Measurements from ENCODE around the gene MAGEB17. TPM values are rescaled to one million over a fixed set of nuclear protein-coding genes. Genes with fewer than 3 reads are reported as not detected.

MAGEB17 gene
- total RNA-seq, 1 experiment from 2014 or later: not detected

DNA sequence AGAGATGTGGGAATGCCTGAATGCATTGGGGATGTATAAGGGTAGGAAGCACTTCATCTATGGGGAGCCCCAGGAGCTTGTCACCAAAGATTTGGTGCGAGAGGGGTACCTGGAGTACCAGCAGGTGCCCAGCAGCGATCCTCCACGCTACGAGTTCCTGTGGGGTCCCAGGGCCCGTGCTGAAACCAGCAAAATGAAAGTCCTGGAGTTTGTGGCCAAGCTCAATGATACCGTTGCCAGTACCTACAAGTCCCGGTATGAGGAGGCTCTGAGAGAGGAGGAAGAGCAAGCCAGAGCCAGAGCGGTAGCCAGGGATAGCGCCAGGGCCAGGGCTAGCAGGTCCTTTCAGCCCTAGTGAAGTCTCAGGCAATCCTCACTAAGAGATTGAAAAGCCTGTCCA is 3.8 kb downstream of the MAGEB17 start:
- intact Hi-C loops (cut with micrococcal nuclease): no loop called here
- DNase-seq (ENCODE audit: low read depth, low spot score) (no peak), ATAC-seq (no peak)
- TF ChIP-seq RAD21 (IDR thresholded peaks at IDR 0.05; ENCODE audit: low read depth): no peak
- no peak for TF ChIP-seq SRF (IDR thresholded peaks at IDR 0.05; ENCODE audit: low read depth)
- no peak for TF ChIP-seq SIN3A (IDR thresholded peaks at IDR 0.05; ENCODE audit: low read depth)
- no peak for TF ChIP-seq POLR2A (IDR thresholded peaks at IDR 0.05; ENCODE audit: borderline replicate concordance, extremely low read depth, insufficient read depth, insufficient read length)
- no peak for TF ChIP-seq ZNF274 (IDR thresholded peaks at IDR 0.05; ENCODE audit: low read depth, low read length)
- TF ChIP-seq TCF7L2 (IDR thresholded peaks at IDR 0.05; ENCODE audit: borderline replicate concordance, extremely low read depth, insufficient read depth, insufficient read length): no peak
- TF ChIP-seq, protein P1, sequence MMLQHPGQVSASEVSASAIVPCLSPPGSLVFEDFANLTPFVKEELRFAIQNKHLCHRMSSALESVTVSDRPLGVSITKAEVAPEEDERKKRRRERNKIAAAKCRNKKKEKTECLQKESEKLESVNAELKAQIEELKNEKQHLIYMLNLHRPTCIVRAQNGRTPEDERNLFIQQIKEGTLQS (IDR thresholded peaks at IDR 0.05): no peak
- no peak for TF ChIP-seq FOSL1 (IDR thresholded peaks at IDR 0.05; ENCODE audit: low read depth)
- no peak for TF ChIP-seq EZH2 (IDR thresholded peaks at IDR 0.05)
- TF ChIP-seq JUND (IDR thresholded peaks at IDR 0.05): no peak
- TF ChIP-seq ZFX (IDR thresholded peaks at IDR 0.05): no peak
- no peak for TF ChIP-seq ELF1 (IDR thresholded peaks at IDR 0.05; ENCODE audit: borderline replicate concordance, low read depth)
- TF ChIP-seq, protein P2, sequence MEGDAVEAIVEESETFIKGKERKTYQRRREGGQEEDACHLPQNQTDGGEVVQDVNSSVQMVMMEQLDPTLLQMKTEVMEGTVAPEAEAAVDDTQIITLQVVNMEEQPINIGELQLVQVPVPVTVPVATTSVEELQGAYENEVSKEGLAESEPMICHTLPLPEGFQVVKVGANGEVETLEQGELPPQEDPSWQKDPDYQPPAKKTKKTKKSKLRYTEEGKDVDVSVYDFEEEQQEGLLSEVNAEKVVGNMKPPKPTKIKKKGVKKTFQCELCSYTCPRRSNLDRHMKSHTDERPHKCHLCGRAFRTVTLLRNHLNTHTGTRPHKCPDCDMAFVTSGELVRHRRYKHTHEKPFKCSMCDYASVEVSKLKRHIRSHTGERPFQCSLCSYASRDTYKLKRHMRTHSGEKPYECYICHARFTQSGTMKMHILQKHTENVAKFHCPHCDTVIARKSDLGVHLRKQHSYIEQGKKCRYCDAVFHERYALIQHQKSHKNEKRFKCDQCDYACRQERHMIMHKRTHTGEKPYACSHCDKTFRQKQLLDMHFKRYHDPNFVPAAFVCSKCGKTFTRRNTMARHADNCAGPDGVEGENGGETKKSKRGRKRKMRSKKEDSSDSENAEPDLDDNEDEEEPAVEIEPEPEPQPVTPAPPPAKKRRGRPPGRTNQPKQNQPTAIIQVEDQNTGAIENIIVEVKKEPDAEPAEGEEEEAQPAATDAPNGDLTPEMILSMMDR (IDR thresholded peaks at IDR 0.05 in 2 of 3, conservative IDR thresholded peaks at IDR 0.05 in 1 of 3; ENCODE audit: borderline replicate concordance in 1 of 3, insufficient read depth in 1 of 3, low read depth in 2 of 3, low read length in 2 of 3): no peak
- TF ChIP-seq, protein P3, sequence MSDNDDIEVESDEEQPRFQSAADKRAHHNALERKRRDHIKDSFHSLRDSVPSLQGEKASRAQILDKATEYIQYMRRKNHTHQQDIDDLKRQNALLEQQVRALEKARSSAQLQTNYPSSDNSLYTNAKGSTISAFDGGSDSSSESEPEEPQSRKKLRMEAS (IDR thresholded peaks at IDR 0.05): no peak
- TF ChIP-seq, protein P4, sequence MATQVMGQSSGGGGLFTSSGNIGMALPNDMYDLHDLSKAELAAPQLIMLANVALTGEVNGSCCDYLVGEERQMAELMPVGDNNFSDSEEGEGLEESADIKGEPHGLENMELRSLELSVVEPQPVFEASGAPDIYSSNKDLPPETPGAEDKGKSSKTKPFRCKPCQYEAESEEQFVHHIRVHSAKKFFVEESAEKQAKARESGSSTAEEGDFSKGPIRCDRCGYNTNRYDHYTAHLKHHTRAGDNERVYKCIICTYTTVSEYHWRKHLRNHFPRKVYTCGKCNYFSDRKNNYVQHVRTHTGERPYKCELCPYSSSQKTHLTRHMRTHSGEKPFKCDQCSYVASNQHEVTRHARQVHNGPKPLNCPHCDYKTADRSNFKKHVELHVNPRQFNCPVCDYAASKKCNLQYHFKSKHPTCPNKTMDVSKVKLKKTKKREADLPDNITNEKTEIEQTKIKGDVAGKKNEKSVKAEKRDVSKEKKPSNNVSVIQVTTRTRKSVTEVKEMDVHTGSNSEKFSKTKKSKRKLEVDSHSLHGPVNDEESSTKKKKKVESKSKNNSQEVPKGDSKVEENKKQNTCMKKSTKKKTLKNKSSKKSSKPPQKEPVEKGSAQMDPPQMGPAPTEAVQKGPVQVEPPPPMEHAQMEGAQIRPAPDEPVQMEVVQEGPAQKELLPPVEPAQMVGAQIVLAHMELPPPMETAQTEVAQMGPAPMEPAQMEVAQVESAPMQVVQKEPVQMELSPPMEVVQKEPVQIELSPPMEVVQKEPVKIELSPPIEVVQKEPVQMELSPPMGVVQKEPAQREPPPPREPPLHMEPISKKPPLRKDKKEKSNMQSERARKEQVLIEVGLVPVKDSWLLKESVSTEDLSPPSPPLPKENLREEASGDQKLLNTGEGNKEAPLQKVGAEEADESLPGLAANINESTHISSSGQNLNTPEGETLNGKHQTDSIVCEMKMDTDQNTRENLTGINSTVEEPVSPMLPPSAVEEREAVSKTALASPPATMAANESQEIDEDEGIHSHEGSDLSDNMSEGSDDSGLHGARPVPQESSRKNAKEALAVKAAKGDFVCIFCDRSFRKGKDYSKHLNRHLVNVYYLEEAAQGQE (IDR thresholded peaks at IDR 0.05; ENCODE audit: low read depth): no peak
- TF ChIP-seq YY1 (IDR thresholded peaks at IDR 0.05; ENCODE audit: extremely low read depth, insufficient replicate concordance, low read depth, low read length): no peak
- no peak for TF ChIP-seq EGR1 (IDR thresholded peaks at IDR 0.05; ENCODE audit: low read depth)
- TF ChIP-seq, protein P5, sequence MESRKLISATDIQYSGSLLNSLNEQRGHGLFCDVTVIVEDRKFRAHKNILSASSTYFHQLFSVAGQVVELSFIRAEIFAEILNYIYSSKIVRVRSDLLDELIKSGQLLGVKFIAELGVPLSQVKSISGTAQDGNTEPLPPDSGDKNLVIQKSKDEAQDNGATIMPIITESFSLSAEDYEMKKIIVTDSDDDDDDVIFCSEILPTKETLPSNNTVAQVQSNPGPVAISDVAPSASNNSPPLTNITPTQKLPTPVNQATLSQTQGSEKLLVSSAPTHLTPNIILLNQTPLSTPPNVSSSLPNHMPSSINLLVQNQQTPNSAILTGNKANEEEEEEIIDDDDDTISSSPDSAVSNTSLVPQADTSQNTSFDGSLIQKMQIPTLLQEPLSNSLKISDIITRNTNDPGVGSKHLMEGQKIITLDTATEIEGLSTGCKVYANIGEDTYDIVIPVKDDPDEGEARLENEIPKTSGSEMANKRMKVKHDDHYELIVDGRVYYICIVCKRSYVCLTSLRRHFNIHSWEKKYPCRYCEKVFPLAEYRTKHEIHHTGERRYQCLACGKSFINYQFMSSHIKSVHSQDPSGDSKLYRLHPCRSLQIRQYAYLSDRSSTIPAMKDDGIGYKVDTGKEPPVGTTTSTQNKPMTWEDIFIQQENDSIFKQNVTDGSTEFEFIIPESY (IDR thresholded peaks at IDR 0.05; ENCODE audit: extremely low read depth, insufficient replicate concordance, low read length): no peak
- no peaks in the 10 kb centered on the region for H3K4me1 ChIP-seq (ENCODE audit: control insufficient read depth in 1 of 2, insufficient read depth in 2 of 2, low read length in 2 of 2)
- no peaks in the 10 kb centered on the region for H3K9me3 ChIP-seq (ENCODE audit: control insufficient read depth in 1 of 2, insufficient read depth in 1 of 2, low read depth in 1 of 2, low read length in 2 of 2)
- no peak overlapping the region for H3K27ac ChIP-seq (ENCODE audit: low read depth, low read length)
- H2AFZ ChIP-seq (ENCODE audit: low read depth, low read length, poor library complexity, severe bottlenecking): no peak overlapping the region
- H4K20me1 ChIP-seq (ENCODE audit: insufficient read depth): no peaks in the 10 kb centered on the region
- no peaks in the 10 kb centered on the region for H3K27me3 ChIP-seq (ENCODE audit: insufficient read depth, low read length)
- no TSS peak for BruUV-seq (replicated peaks)
- no peaks in the 10 kb centered on the region for H3K79me2 ChIP-seq (ENCODE audit: insufficient read depth, low read length)
- H3K9ac ChIP-seq (ENCODE audit: low read length): no peak overlapping the region
- ChIA-PET CTCF (no interaction called here), POLR2A (no interaction called here), RAD21 (ENCODE audit: low non-redundant PET in 1 of 2, low total read pairs in 2 of 2, uncharacterized antibody in 2 of 2, unreplicated experiment in 2 of 2) (no interaction called here)
- no peaks in the 10 kb centered on the region for H3K9me2 ChIP-seq (ENCODE audit: insufficient read depth)
- H3K4me2 ChIP-seq (ENCODE audit: low read length): no peak overlapping the region
- H3K36me3 ChIP-seq (ENCODE audit: control insufficient read depth in 1 of 2, insufficient read depth in 2 of 2, low read length in 2 of 2): 0 out of 4 replicates have a peak, but pooled peaks cover 0 to 3% of the 10 kb centered on the region in 2 experiments
- H3K4me3 ChIP-seq (replicated peaks in 1 of 2; ENCODE audit: low read depth in 1 of 2, low read length in 2 of 2): no peak overlapping the region

Data from HCT116 (cell line).